HepG2 (cell line): ENCODE measurements around the gene MUCL3. TPM values are rescaled to one million over a fixed set of nuclear protein-coding genes. Genes with fewer than 3 reads are reported as not detected.

Experiments used
- ATAC-seq: fragments of 200-7000 bp; cut with Tn5 transposase; 3 replicates; pipeline ENCODE4 v1.9.1; 2020; ENCODE audit warnings: mild to moderate bottlenecking, moderate library complexity
- BruUV-seq: library from RNA; stranded (reverse); fragments of 400-500 nt; replicated peaks from 2 replicates; lab custom pipeline; 2021; lab: Mats Ljungman, UMichigan
- CTCF ChIA-PET: fragments of 300-600 bp; formaldehyde crosslinking; extraction: SDS; loops from one replicate; lab custom pipeline; 2021; ENCODE audit warnings: low total read pairs, inconsistent platforms, low intra/inter-chr PET ratio; lab: Yijun Ruan, JAX
- POLR2A ChIA-PET: fragments of 350-600 bp; sonication (Branson Sonifier 250); formaldehyde crosslinking; loops from one replicate; lab custom pipeline; 2020; ENCODE audit warnings: antibody characterized with exemption, inconsistent platforms; lab: Yijun Ruan, JAX
- DNase-seq: peaks from one replicate; pipeline ENCODE4 v3.0.0-alpha.2; 2015; ENCODE audit warnings: low spot score
- FAIRE-seq: peaks from 3 replicates; lab custom pipeline; 2011; peaks lifted over from hg19 to GRCh38; lab: Jason Lieb, UNC
- H2AFZ ChIP-seq: one replicate; pipeline ENCODE4 v1.6.1; 2011; ENCODE audit warnings: low read length, inconsistent platforms
- H3K27ac ChIP-seq: fragments of 300-600 bp; 3 replicates; pipeline ENCODE4 v1.8.0; 2011; ENCODE audit warnings: mixed run types, mild to moderate bottlenecking, mixed read lengths, low read length, inconsistent platforms; ENCODE audit not compliant: insufficient read depth; ENCODE audit errors: extremely low read length
- H3K27me3 ChIP-seq, 2 experiments: fragments of 200-600 bp in 1 of 2; 2 replicates in 1 of 2; 3 replicates in 1 of 2; pipeline versions ENCODE4 v1.6.0 to v1.8.0; 2011; ENCODE audit warnings: low read length in 2 of 2, mild to moderate bottlenecking in 2 of 2, moderate library complexity in 2 of 2, inconsistent platforms in 1 of 2; ENCODE audit not compliant: insufficient read depth in 2 of 2, control insufficient read depth in 1 of 2
- H3K36me3 ChIP-seq, 2 experiments: fragments of 200-600 bp in 1 of 2; replicated peaks in 1 of 2; 2 replicates in 1 of 2; 3 replicates in 1 of 2; pipeline versions ENCODE4 v1.5.1 to v1.8.0; 2011; ENCODE audit warnings: low read length in 2 of 2, inconsistent platforms in 1 of 2; ENCODE audit not compliant: insufficient read depth in 2 of 2, control insufficient read depth in 1 of 2
- H3K4me1 ChIP-seq: 2 replicates; pipeline ENCODE4 v1.5.1; 2012; ENCODE audit warnings: low read length, inconsistent platforms; ENCODE audit not compliant: insufficient read depth
- H3K4me2 ChIP-seq: 2 replicates; pipeline ENCODE4 v1.6.0; 2011; ENCODE audit warnings: low read depth, low read length, inconsistent platforms
- H3K4me3 ChIP-seq, 3 experiments: fragments of 200-600 bp in 1 of 3; sonication (generic), shearing (Covaris generic) in 1 of 3; replicated peaks in 1 of 3; 2 replicates each; pipeline ENCODE4 v1.5.1; 2011 to 2016; ENCODE audit warnings: low read length in 3 of 3, inconsistent platforms in 2 of 3, low read depth in 2 of 3, mild to moderate bottlenecking in 2 of 3, control low read depth in 1 of 3, mixed read lengths in 1 of 3; ENCODE audit not compliant: insufficient read depth in 1 of 3
- H3K79me2 ChIP-seq: one replicate; pipeline ENCODE4 v1.6.1; 2011; ENCODE audit warnings: low read length, inconsistent platforms; ENCODE audit not compliant: insufficient read depth
- H3K9ac ChIP-seq: 2 replicates; pipeline ENCODE4 v1.6.0; 2011; ENCODE audit warnings: mild to moderate bottlenecking, low read depth, low read length, inconsistent platforms; ENCODE audit not compliant: insufficient read depth
- H3K9me3 ChIP-seq: 2 replicates; pipeline ENCODE4 v1.5.1; 2012; ENCODE audit warnings: mild to moderate bottlenecking, low read length
- H4K20me1 ChIP-seq: 2 replicates; pipeline ENCODE4 v1.6.0; 2011; ENCODE audit warnings: inconsistent platforms, mild to moderate bottlenecking, low read length, moderate library complexity; ENCODE audit not compliant: insufficient read depth
- CREB1 ChIP-seq, 2 experiments: fragments of 450-650 bp in 1 of 2; IDR thresholded peaks; 2 replicates each; pipeline ENCODE4 v1.6.1; 2016 to 2017; ENCODE audit warnings: control low read depth in 1 of 2, mild to moderate bottlenecking in 1 of 2, missing compliant biosample characterization in 1 of 2, missing genetic modification characterization in 1 of 2
- GABPA ChIP-seq, 2 experiments: IDR thresholded peaks; 2 replicates each; pipeline ENCODE4 v1.6.1; 2011 to 2016; ENCODE audit warnings: low read depth in 2 of 2, low read length in 1 of 2, missing biosample characterization in 1 of 2, missing genetic modification characterization in 1 of 2
- HMG20A ChIP-seq: IDR thresholded peaks from 2 replicates; pipeline ENCODE4 v1.6.1; 2016; ENCODE audit warnings: borderline replicate concordance
- NONO ChIP-seq, 2 experiments: fragments of 450-650 bp in 1 of 2; sonication (generic) in 1 of 2; formaldehyde crosslinking in 1 of 2; IDR thresholded peaks in 1 of 2; conservative IDR thresholded peaks in 1 of 2; 2 replicates each; pipeline versions ENCODE4 v1.6.1 to v1.8.0; 2017 to 2022; ENCODE audit warnings: mild to moderate bottlenecking in 1 of 2, missing genetic modification reagents in 1 of 2, moderate library complexity in 1 of 2
- NRL ChIP-seq: sonication (generic); formaldehyde crosslinking; IDR thresholded peaks from 2 replicates; pipeline ENCODE4 v1.5.0; 2020; ENCODE audit warnings: missing genetic modification reagents, mild to moderate bottlenecking, moderate library complexity, borderline replicate concordance
- ONECUT2 ChIP-seq: sonication (generic); formaldehyde crosslinking; IDR thresholded peaks from 2 replicates; pipeline ENCODE4 v1.4.0; 2020; ENCODE audit warnings: missing genetic modification reagents
- SP1 ChIP-seq, 2 experiments: fragments of 450-650 bp in 1 of 2; sonication (generic) in 1 of 2; formaldehyde crosslinking in 1 of 2; IDR thresholded peaks; 2 replicates each; pipeline versions ENCODE4 v1.4.0 to v1.6.1; 2016 to 2020; ENCODE audit warnings: missing genetic modification reagents in 1 of 2
- ZFYVE20 ChIP-seq: sonication (generic); formaldehyde crosslinking; IDR thresholded peaks from 2 replicates; pipeline ENCODE4 v1.8.0; 2023; ENCODE audit warnings: low read depth, mild to moderate bottlenecking, moderate library complexity, missing genetic modification reagents, borderline replicate concordance
- WGBS: methylation state at CpG from one replicate; pipeline ENCODE4 v1.1.6; 2017; ENCODE audit warnings: low lambda C conversion rate; 5-methylcytosine and 5-hydroxymethylcytosine counted together
- in situ Hi-C: cut with HindIII; loops from 2 replicates; pipeline ENCODE4 v1.10.0; 2017; ENCODE audit warnings: low pct_unique_long_range_greater_than_20kb; ENCODE audit not compliant: extremely low pct_ligation_motif_present
- intact Hi-C: fragments of 100-400 bp; cut with micrococcal nuclease; formaldehyde crosslinking; loops from one replicate; pipeline ENCODE4 v1.10.0; 2022; ENCODE audit not compliant: unreplicated experiment
- polyA plus RNA-seq, 8 experiments: library from polyadenylated mRNA; depleted of rRNA in 3 of 8; stranded (reverse) in 7 of 8; unstranded in 1 of 8; fragments of >200 nt; fragmentation: Illumina TruSeq in 4 of 8; extraction: Trizol in 4 of 8; gene quantifications; 2 replicates each; pipeline versions ENCODE4 v1.2.1 to v1.2.3, GENCODE V29; 2011 to 2016; ENCODE audit warnings: low read depth in 4 of 8, missing spikeins in 1 of 8, mixed read lengths in 1 of 8; ENCODE audit not compliant: insufficient read depth in 1 of 8
- total RNA-seq, 5 experiments: library from RNA; depleted of rRNA; stranded (reverse); fragments of >200 nt; fragmentation: Illumina TruSeq; extraction: Trizol; gene quantifications; 2 replicates each; pipeline ENCODE4 v1.2.3, GENCODE V29; 2016; ENCODE audit warnings: low read depth in 1 of 5
- TF ChIP-seq, protein P1 (sequence below): sonication (generic); formaldehyde crosslinking; IDR thresholded peaks from 2 replicates; pipeline ENCODE4 v1.4.0; 2020; ENCODE audit warnings: missing genetic modification reagents, borderline replicate concordance
- TF ChIP-seq, protein P2 (sequence below): sonication (generic); formaldehyde crosslinking; IDR thresholded peaks from 2 replicates; pipeline ENCODE4 v1.4.0; 2020; ENCODE audit warnings: mild to moderate bottlenecking, missing genetic modification reagents
- TF ChIP-seq, protein P3 (sequence below): IDR thresholded peaks from 2 replicates; pipeline ENCODE4 v1.4.0; 2020; ENCODE audit warnings: mild to moderate bottlenecking, missing genetic modification reagents

The MUCL3 gene
- total and polyA plus RNA-seq, 2 of the 13 experiments (the other 11 are each of a cell fraction or from before 2014, with no cell fraction given): not detected

DNA sequence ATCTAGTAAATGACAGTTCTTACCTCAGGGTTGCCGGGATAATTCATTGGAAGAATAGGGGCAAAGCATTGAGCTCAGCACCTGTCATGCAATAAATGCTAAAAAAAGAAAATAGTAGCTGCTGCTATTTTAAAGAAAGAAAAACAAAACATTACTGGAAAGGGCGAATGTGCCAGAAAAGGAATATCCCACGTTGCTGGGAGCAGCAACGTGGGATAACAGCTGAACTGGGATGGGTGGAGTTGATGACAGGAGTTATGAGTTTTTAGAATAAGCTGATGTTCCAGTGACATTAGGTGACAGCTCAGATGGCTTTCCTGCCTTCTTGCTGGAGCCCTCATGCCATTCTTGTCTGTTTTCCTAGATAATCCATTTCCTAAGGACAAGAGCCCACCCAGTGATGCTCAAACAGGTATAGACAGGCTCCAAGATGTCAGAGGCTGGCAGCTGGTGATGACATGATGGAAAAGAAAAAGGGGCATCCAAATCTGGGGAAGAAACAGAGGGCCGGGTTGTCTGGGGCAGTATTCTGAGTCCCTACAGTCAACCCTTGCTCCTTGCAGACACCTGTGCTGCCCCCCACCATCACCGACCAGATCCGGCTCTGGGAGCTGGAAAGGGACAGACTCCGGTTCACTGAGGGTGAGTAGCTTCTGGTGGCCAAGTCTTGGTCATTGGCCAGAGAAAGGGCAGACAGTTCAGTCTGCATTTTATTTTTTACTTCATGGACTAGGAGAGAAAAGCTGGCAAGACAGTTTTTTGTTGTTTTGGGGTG lies 27.8 kb upstream of the MUCL3 start:
- FAIRE-seq (no peak), ATAC-seq (no peak), DNase-seq (no peak)
- BruUV-seq: no TSS peak
- Histone ChIP-seq H3K9ac (no peak overlapping the region), H3K27ac (peak overlapping the region; percentile 61), H3K4me3 (no peak overlapping the region), H3K79me2 (peaks cover 28% of the 10 kb centered on the region), H3K4me1 (peaks cover 39% of the 10 kb centered on the region), H3K9me3 (no peaks in the 10 kb centered on the region), H3K36me3 (peaks cover 11 to 40% of the 10 kb centered on the region in 2 experiments), H3K27me3 (no peaks in the 10 kb centered on the region; a peak in 1 of 5 replicates), H4K20me1 (no peaks in the 10 kb centered on the region), H2AFZ (no peak overlapping the region), H3K4me2 (no peak overlapping the region)
- CTCF ChIA-PET: no interaction called here
- WGBS: 95% methylated on average over 8 of the region's 8 CpGs
- POLR2A ChIA-PET: interaction anchor here (1.1 to 3.4 kb wide), 11 partner anchors 8 to 196 kb away, joined by 3 to 24 read pairs (median 7); partner anchors contain the start of genes DDR1 and MDC1
- in situ Hi-C loops (no loop called here), intact Hi-C loops (no loop called here)
- TF ChIP-seq, protein P1, sequence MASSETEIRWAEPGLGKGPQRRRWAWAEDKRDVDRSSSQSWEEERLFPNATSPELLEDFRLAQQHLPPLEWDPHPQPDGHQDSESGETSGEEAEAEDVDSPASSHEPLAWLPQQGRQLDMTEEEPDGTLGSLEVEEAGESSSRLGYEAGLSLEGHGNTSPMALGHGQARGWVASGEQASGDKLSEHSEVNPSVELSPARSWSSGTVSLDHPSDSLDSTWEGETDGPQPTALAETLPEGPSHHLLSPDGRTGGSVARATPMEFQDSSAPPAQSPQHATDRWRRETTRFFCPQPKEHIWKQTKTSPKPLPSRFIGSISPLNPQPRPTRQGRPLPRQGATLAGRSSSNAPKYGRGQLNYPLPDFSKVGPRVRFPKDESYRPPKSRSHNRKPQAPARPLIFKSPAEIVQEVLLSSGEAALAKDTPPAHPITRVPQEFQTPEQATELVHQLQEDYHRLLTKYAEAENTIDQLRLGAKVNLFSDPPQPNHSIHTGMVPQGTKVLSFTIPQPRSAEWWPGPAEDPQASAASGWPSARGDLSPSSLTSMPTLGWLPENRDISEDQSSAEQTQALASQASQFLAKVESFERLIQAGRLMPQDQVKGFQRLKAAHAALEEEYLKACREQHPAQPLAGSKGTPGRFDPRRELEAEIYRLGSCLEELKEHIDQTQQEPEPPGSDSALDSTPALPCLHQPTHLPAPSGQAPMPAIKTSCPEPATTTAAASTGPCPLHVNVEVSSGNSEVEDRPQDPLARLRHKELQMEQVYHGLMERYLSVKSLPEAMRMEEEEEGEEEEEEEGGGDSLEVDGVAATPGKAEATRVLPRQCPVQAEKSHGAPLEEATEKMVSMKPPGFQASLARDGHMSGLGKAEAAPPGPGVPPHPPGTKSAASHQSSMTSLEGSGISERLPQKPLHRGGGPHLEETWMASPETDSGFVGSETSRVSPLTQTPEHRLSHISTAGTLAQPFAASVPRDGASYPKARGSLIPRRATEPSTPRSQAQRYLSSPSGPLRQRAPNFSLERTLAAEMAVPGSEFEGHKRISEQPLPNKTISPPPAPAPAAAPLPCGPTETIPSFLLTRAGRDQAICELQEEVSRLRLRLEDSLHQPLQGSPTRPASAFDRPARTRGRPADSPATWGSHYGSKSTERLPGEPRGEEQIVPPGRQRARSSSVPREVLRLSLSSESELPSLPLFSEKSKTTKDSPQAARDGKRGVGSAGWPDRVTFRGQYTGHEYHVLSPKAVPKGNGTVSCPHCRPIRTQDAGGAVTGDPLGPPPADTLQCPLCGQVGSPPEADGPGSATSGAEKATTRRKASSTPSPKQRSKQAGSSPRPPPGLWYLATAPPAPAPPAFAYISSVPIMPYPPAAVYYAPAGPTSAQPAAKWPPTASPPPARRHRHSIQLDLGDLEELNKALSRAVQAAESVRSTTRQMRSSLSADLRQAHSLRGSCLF (CRISPR knock-in tag): no peak
- TF ChIP-seq ZFYVE20 (no peak), HMG20A (no peak), GABPA (IDR thresholded peaks at IDR 0.05; ENCODE audit: low read depth, low read length) (no peak), GABPA (CRISPR knock-in tag; IDR thresholded peaks at IDR 0.05; ENCODE audit: low read depth) (no peak), SP1 (IDR thresholded peaks at IDR 0.05) (no peak), SP1 (CRISPR knock-in tag; IDR thresholded peaks at IDR 0.05) (no peak), NRL (CRISPR knock-in tag) (no peak), CREB1 (IDR thresholded peaks at IDR 0.05) (no peak), CREB1 (CRISPR knock-in tag; IDR thresholded peaks at IDR 0.05) (no peak), NONO (IDR thresholded peaks at IDR 0.05) (no peak), NONO (CRISPR knock-in tag; conservative IDR thresholded peaks at IDR 0.05) (no peak), ONECUT2 (CRISPR knock-in tag) (no peak)
- TF ChIP-seq, protein P2, sequence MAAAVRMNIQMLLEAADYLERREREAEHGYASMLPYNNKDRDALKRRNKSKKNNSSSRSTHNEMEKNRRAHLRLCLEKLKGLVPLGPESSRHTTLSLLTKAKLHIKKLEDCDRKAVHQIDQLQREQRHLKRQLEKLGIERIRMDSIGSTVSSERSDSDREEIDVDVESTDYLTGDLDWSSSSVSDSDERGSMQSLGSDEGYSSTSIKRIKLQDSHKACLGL (CRISPR knock-in tag): no peak
- TF ChIP-seq, protein P3, sequence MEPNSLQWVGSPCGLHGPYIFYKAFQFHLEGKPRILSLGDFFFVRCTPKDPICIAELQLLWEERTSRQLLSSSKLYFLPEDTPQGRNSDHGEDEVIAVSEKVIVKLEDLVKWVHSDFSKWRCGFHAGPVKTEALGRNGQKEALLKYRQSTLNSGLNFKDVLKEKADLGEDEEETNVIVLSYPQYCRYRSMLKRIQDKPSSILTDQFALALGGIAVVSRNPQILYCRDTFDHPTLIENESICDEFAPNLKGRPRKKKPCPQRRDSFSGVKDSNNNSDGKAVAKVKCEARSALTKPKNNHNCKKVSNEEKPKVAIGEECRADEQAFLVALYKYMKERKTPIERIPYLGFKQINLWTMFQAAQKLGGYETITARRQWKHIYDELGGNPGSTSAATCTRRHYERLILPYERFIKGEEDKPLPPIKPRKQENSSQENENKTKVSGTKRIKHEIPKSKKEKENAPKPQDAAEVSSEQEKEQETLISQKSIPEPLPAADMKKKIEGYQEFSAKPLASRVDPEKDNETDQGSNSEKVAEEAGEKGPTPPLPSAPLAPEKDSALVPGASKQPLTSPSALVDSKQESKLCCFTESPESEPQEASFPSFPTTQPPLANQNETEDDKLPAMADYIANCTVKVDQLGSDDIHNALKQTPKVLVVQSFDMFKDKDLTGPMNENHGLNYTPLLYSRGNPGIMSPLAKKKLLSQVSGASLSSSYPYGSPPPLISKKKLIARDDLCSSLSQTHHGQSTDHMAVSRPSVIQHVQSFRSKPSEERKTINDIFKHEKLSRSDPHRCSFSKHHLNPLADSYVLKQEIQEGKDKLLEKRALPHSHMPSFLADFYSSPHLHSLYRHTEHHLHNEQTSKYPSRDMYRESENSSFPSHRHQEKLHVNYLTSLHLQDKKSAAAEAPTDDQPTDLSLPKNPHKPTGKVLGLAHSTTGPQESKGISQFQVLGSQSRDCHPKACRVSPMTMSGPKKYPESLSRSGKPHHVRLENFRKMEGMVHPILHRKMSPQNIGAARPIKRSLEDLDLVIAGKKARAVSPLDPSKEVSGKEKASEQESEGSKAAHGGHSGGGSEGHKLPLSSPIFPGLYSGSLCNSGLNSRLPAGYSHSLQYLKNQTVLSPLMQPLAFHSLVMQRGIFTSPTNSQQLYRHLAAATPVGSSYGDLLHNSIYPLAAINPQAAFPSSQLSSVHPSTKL (CRISPR knock-in tag): no peak
